Peyer's patch (tissue), 4 donors: ENCODE measurements around the gene PANX1. TPM values are rescaled to one million over a fixed set of nuclear protein-coding genes. Genes with fewer than 3 reads are reported as not detected.

ENCODE experiments used
- DNase-seq, 3 donors: peaks; one replicate each; pipeline ENCODE4 v3.0.0-alpha.2; 2017 to 2019
- H3K27ac ChIP-seq, 4 donors: fragments of 200-600 bp; sonication (generic); one replicate each; pipeline ENCODE4 v1.5.1; 2016 to 2019
- H3K27me3 ChIP-seq, 2 donors: fragments of 200-600 bp; sonication (generic); one replicate each; pipeline ENCODE4 v1.5.1; 2019
- H3K36me3 ChIP-seq, 3 donors: fragments of 200-600 bp; sonication (generic); one replicate each; pipeline ENCODE4 v1.5.1; 2016 to 2019
- H3K4me1 ChIP-seq, 4 donors: fragments of 200-600 bp; sonication (generic); one replicate each; pipeline ENCODE4 v1.5.1; 2016 to 2019
- H3K4me3 ChIP-seq, 4 donors: fragments of 200-600 bp; sonication (generic); 1 replicate in 3 of 4; 2 replicates in 1 of 4; pipeline ENCODE4 v1.5.1; 2016 to 2019; ENCODE audit warnings: mild to moderate bottlenecking in 1 of 4
- H3K9me3 ChIP-seq, 4 donors: fragments of 200-600 bp; sonication (generic); one replicate each; pipeline ENCODE4 v1.5.1; 2016 to 2019; ENCODE audit warnings: mild to moderate bottlenecking in 1 of 4
- POLR2A ChIP-seq, 2 donors: fragments of 450-650 bp; IDR thresholded peaks; one replicate each; pipeline ENCODE4 v1.5.1; 2017; ENCODE audit warnings: antibody characterized with exemption in 2 of 2, mild to moderate bottlenecking in 2 of 2, moderate library complexity in 2 of 2
- total RNA-seq, 4 donors: library from RNA; depleted of rRNA; stranded (reverse); fragments of >200 nt; gene quantifications; one replicate each; pipeline ENCODE4 v1.1.0, GENCODE V29; 2016
- TF ChIP-seq, protein P1 (sequence below), 6 experiments: fragments of 450-650 bp in 4 of 6; fragments of 200-600 bp in 2 of 6; sonication (generic) in 1 of 6; IDR thresholded peaks; one replicate each; pipeline ENCODE4 v1.5.1; 2017 to 2019; ENCODE audit warnings: antibody characterized with exemption in 6 of 6, mild to moderate bottlenecking in 3 of 6, moderate library complexity in 1 of 6

The PANX1 gene
- total RNA-seq, 4 donors from 2014 or later: 5.8 to 10.9 (median 8.6) TPM

DNA sequence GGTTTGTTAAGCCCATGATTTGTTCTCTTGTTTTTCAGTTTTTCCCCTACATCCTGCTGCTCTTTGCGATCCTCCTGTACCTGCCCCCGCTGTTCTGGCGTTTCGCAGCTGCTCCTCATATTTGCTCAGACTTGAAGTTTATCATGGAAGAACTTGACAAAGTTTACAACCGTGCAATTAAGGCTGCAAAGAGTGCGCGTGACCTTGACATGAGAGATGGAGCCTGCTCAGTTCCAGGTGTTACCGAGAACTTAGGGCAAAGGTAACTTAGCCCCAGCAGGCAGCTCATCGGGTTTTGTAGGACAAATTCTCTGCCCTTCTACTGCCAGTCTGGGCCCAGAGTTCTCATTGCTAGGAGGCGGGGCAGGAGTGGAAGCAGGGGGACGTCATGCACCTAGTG is 49.7 kb downstream of the PANX1 start:
- H3K36me3 ChIP-seq: peaks cover 0 to 22% (median 3%) of the 10 kb centered on the region in 3 donors
- no peak for TF ChIP-seq POLR2A (IDR thresholded peaks at IDR 0.05)
- TF ChIP-seq, protein P1, sequence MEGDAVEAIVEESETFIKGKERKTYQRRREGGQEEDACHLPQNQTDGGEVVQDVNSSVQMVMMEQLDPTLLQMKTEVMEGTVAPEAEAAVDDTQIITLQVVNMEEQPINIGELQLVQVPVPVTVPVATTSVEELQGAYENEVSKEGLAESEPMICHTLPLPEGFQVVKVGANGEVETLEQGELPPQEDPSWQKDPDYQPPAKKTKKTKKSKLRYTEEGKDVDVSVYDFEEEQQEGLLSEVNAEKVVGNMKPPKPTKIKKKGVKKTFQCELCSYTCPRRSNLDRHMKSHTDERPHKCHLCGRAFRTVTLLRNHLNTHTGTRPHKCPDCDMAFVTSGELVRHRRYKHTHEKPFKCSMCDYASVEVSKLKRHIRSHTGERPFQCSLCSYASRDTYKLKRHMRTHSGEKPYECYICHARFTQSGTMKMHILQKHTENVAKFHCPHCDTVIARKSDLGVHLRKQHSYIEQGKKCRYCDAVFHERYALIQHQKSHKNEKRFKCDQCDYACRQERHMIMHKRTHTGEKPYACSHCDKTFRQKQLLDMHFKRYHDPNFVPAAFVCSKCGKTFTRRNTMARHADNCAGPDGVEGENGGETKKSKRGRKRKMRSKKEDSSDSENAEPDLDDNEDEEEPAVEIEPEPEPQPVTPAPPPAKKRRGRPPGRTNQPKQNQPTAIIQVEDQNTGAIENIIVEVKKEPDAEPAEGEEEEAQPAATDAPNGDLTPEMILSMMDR (IDR thresholded peaks at IDR 0.05): no peak
- H3K4me1 ChIP-seq: peaks cover 0 to 7% (median 0%) of the 10 kb centered on the region in 4 donors
- H3K27ac ChIP-seq: no peak overlapping the region
- DNase-seq: peak in 2 of 3 donors; percentile 60 to 61
- no peaks in the 10 kb centered on the region for H3K27me3 ChIP-seq
- H3K4me3 ChIP-seq: no peak overlapping the region
- no peaks in the 10 kb centered on the region for H3K9me3 ChIP-seq

DNA sequence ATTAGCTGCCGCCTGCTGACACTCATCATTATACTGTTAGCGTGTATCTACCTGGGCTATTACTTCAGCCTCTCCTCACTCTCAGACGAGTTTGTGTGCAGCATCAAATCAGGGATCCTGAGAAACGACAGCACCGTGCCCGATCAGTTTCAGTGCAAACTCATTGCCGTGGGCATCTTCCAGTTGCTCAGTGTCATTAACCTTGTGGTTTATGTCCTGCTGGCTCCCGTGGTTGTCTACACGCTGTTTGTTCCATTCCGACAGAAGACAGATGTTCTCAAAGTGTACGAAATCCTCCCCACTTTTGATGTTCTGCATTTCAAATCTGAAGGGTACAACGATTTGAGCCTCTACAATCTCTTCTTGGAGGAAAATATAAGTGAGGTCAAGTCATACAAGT is 51.1 kb downstream of the PANX1 start:
- Histone ChIP-seq H3K36me3 (peaks cover 0 to 22% (median 3%) of the 10 kb centered on the region in 3 donors), H3K9me3 (no peaks in the 10 kb centered on the region), H3K4me3 (no peak overlapping the region), H3K27me3 (no peaks in the 10 kb centered on the region), H3K27ac (no peak overlapping the region), H3K4me1 (no peaks in the 10 kb centered on the region)
- no peak for TF ChIP-seq POLR2A (IDR thresholded peaks at IDR 0.05)
- TF ChIP-seq, protein P1 (IDR thresholded peaks at IDR 0.05): no peak
- DNase-seq: no peak

DNA sequence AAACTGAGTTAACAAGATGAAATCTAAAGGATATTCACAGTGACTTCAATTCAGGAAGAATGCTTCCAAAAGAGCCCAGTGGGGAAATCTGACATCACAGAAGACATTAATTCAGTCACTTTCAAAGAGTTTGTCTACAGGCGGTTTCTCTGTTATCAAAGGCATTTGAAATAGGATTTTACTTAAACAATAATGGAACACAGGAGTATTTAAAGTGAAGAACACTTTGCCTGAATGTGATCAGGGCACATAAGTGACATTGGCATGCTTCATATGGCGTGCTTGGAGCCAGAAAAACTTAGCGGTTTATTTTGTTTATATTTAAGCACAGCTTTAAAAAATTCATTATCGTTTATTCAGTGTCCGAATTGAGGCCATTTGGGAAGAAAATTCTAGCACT is 52.9 kb downstream of the PANX1 start:
- H3K9me3 ChIP-seq: no peaks in the 10 kb centered on the region
- no peak for TF ChIP-seq POLR2A (IDR thresholded peaks at IDR 0.05)
- TF ChIP-seq, protein P1 (IDR thresholded peaks at IDR 0.05): no peak
- H3K4me3 ChIP-seq: no peak overlapping the region
- no peak overlapping the region for H3K27ac ChIP-seq
- DNase-seq: no peak
- H3K36me3 ChIP-seq: peaks cover 0 to 22% (median 3%) of the 10 kb centered on the region in 3 donors
- H3K4me1 ChIP-seq: no peaks in the 10 kb centered on the region
- H3K27me3 ChIP-seq: no peaks in the 10 kb centered on the region

DNA sequence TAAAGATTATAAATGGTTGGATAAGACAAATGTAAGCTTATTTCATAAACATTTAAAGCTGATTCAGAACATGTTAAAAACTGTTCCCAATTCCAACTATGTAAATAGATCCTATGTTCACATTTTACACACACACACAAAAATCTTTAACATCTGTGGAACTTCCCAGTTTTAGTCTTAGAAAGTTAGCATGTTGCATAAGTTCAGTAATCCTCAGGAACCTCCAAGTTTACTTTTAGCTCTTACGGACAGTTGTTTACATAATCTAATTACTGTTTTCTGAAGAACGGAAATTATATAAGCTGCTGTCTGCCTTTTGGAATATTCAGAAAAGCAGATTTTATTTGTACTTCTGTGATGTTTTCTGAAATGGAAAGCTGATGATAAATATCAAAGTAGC is 53.3 kb downstream of the PANX1 start:
- H3K9me3 ChIP-seq: no peaks in the 10 kb centered on the region
- no peaks in the 10 kb centered on the region for H3K4me1 ChIP-seq
- DNase-seq: no peak
- H3K27me3 ChIP-seq: no peaks in the 10 kb centered on the region
- peaks cover 0 to 22% (median 3%) of the 10 kb centered on the region in 3 donors for H3K36me3 ChIP-seq
- TF ChIP-seq, protein P1 (IDR thresholded peaks at IDR 0.05): no peak
- TF ChIP-seq POLR2A (IDR thresholded peaks at IDR 0.05): no peak
- no peak overlapping the region for H3K4me3 ChIP-seq
- H3K27ac ChIP-seq: no peak overlapping the region

DNA sequence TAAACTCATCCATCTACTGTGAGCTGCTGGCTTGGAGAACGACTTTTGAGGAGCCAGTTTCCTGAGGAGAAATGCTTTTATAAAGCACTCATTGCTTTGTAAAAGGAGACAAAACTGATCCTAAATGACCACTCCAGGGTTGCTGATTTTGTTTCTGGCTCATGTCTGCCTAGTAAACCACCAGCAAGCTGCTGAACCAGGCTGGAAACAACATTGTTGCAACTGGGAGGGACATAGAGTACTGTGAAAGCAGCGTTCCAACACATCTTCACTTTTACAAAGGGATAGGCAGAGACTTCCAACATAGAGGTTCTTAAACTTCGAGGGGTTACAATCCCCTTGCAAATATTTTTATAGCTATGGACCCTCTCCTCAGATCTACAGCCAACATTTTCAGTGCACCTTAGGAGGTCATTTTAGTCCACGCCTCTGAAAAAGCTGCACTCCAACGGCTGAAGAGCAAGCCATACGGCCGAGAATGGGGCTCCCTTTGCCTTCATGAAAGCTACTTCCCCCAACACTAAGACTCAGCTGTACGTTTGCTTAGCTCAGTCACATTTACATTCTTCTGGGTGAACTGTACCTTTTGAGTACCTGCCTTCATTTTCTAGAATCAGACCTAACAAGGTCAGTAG is 54.7 kb downstream of the PANX1 start:
- no peak for DNase-seq
- H3K9me3 ChIP-seq: no peaks in the 10 kb centered on the region
- peaks cover 0 to 22% (median 0%) of the 10 kb centered on the region in 3 donors for H3K36me3 ChIP-seq
- no peak overlapping the region for H3K4me3 ChIP-seq
- H3K27me3 ChIP-seq: no peaks in the 10 kb centered on the region
- H3K27ac ChIP-seq: no peak overlapping the region
- H3K4me1 ChIP-seq: no peaks in the 10 kb centered on the region
- no peak for TF ChIP-seq POLR2A (IDR thresholded peaks at IDR 0.05)
- TF ChIP-seq, protein P1 (IDR thresholded peaks at IDR 0.05): no peak
